SJCRH30 (cell line): ENCODE measurements around the gene ELMO1. TPM values are rescaled to one million over a fixed set of nuclear protein-coding genes. Genes with fewer than 3 reads are reported as not detected.
A peak's percentile ranks its signal among the peaks of the same experiment; 100 is the strongest.

Source experiments
- DNase-seq, 2 experiments: peaks; one replicate each; pipeline ENCODE4 v3.0.0-alpha.2; 2015 to 2020
- H3K27ac ChIP-seq: fragments of 250-450 bp; sonication (Bioruptor Pico); 2 replicates; pipeline ENCODE4 v1.5.1; 2020; ENCODE audit warnings: mild to moderate bottlenecking, moderate library complexity
- H3K27me3 ChIP-seq: fragments of 250-450 bp; sonication (Bioruptor Pico); 2 replicates; pipeline ENCODE4 v1.5.1; 2020; ENCODE audit warnings: mild to moderate bottlenecking, moderate library complexity
- H3K36me3 ChIP-seq: fragments of 250-450 bp; sonication (Bioruptor Pico); 2 replicates; pipeline ENCODE4 v1.5.1; 2020; ENCODE audit warnings: mild to moderate bottlenecking, moderate library complexity
- H3K4me1 ChIP-seq: fragments of 250-450 bp; sonication (Bioruptor Pico); 2 replicates; pipeline ENCODE4 v1.5.1; 2020; ENCODE audit warnings: mild to moderate bottlenecking, moderate library complexity
- H3K4me3 ChIP-seq: fragments of 250-450 bp; sonication (Bioruptor Pico); 2 replicates; pipeline ENCODE4 v1.5.1; 2020; ENCODE audit warnings: mild to moderate bottlenecking, moderate library complexity
- H3K9me3 ChIP-seq: fragments of 250-450 bp; sonication (Bioruptor Pico); replicated peaks from 2 replicates; pipeline ENCODE4 v1.5.1; 2020; ENCODE audit warnings: mild to moderate bottlenecking, moderate library complexity
- total RNA-seq: library from RNA; depleted of rRNA; stranded (reverse); fragments of >200 nt; shearing (Covaris generic); gene quantifications from 2 replicates; pipeline ENCODE4 v1.2.3, GENCODE V29; 2014

The ELMO1 gene
- total RNA-seq, 1 experiment from 2014 or later: 67.2 TPM

DNA sequence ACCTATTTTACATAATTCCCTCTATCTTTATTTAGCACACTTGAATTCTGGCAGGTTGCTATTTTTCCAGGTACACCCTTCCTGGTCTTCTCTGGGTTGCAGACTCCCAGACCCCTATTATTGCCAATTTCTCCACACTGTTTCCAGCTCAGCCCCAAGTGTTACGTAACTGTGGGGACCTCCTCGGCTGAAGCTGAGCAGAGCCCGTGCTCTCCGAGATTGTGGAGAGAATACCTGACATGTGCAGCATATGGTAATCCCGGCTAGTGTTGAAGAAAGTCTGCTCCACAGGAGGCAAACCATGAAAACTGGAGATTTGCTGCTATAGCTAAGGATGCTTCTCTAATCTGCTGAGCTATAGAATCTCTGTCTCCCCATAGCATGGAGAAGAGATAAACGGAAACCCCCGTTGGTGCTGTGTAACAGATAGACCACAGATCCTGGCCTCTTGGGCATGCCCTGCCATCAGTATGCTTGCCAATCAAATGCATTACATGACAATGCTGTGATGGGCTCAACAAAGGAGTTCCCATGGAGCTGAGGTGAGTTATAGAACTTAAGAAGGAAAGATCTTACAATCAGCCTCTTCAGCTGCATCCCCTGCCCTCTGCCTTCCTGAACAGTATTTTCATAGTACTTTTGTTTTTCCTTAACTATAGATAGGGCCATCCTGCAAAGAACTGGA lies 579.8 kb downstream of the ELMO1 start:
- no peaks in the 10 kb centered on the region for H3K4me1 ChIP-seq
- H3K36me3 ChIP-seq: peaks cover 16% of the 10 kb centered on the region
- no peaks in the 10 kb centered on the region for H3K27me3 ChIP-seq
- no peak overlapping the region for H3K27ac ChIP-seq
- no peak for DNase-seq
- H3K9me3 ChIP-seq: no peaks in the 10 kb centered on the region
- H3K4me3 ChIP-seq: no peak overlapping the region

DNA sequence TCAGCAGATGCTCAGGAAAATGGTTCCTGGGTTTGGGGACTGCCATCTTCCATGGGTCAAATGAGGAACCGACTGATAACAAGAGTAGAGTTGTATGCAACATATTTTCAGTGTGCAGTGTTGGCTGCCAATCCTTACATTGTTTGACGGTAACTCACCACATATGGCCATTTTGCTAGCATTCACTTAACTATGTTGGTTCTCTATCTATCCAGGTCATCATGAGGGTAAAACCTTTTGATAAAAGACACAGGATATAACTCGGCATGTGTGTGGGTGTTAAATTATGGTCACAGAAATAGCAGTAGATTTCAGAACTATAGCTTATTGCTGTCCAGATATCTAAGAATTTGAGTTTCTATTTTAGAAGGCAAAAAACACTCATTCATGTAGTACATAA lies 583.6 kb downstream of the ELMO1 start:
- Histone ChIP-seq H3K36me3 (peaks cover 10% of the 10 kb centered on the region), H3K4me1 (no peaks in the 10 kb centered on the region), H3K27ac (no peak overlapping the region), H3K9me3 (no peaks in the 10 kb centered on the region), H3K4me3 (no peak overlapping the region), H3K27me3 (no peaks in the 10 kb centered on the region)
- DNase-seq: no peak

GRCh38 chr7:36863901-36864701 lies 584.6 kb downstream of the ELMO1 start:
- Histone ChIP-seq H3K36me3 (peaks cover 10% of the 10 kb centered on the region), H3K4me3 (no peak overlapping the region), H3K4me1 (no peaks in the 10 kb centered on the region), H3K27me3 (no peaks in the 10 kb centered on the region), H3K9me3 (no peaks in the 10 kb centered on the region), H3K27ac (no peak overlapping the region)
- no peak for DNase-seq

DNA sequence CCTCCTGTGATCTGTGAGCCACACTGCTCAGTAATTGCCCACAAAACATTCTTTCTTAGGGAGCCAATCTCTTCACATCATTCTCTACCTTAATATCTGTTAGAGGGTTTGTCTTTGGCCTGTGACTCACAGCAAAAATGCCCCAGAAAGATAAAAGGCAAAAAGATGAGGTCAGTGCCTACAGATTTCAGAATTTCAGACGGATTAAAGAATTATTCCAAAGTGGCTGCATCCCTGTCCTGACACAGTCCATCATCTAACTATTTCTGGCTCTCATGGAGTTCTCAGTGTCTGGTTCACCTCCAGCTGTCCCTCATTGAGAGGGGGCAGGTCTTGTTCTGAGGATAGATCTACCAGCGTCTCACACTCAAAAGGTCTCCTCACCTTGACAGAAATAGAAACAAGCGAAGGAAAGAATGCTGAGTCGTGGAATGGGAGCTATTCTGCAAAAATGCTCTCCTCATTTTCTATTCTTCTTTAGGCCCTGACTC lies 585.8 kb downstream of the ELMO1 start:
- H3K27me3 ChIP-seq: no peaks in the 10 kb centered on the region
- no peak for DNase-seq
- H3K9me3 ChIP-seq: no peaks in the 10 kb centered on the region
- no peak overlapping the region for H3K4me3 ChIP-seq
- peaks cover 10% of the 10 kb centered on the region for H3K36me3 ChIP-seq
- no peak overlapping the region for H3K27ac ChIP-seq
- no peaks in the 10 kb centered on the region for H3K4me1 ChIP-seq

DNA sequence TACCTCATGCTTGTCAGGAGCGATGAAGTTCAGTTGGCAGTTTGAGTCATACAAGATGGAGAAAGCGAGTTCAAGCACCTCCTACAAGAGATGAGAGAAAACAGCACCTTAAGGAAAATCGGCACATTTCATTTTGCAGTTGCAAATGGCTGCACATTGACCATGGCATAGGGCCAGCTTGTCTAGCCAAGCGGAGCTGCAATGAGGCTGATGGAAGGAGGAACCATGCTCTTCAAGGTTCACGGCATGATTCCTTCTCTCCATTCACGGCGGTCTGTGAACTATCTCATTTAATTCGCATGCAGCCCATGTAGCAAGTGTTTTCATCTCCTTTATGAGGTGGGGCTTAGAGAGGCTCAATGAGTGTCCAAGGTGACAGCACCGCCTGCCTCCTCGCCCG lies 587.0 kb downstream of the ELMO1 start:
- Histone ChIP-seq H3K27ac (no peak overlapping the region), H3K4me3 (no peak overlapping the region), H3K9me3 (no peaks in the 10 kb centered on the region), H3K36me3 (peaks cover 5% of the 10 kb centered on the region), H3K27me3 (no peaks in the 10 kb centered on the region), H3K4me1 (no peaks in the 10 kb centered on the region)
- no peak for DNase-seq

GRCh38 chr7:36860681-36861080 lies 588.0 kb downstream of the ELMO1 start:
- no peak for DNase-seq
- no peaks in the 10 kb centered on the region for H3K4me1 ChIP-seq
- H3K27ac ChIP-seq: no peak overlapping the region
- H3K27me3 ChIP-seq: no peaks in the 10 kb centered on the region
- H3K36me3 ChIP-seq: peaks cover 5% of the 10 kb centered on the region
- H3K4me3 ChIP-seq: no peak overlapping the region
- H3K9me3 ChIP-seq: no peaks in the 10 kb centered on the region

- DNase-seq: no peak
- H3K4me1 ChIP-seq: no peaks in the 10 kb centered on the region
Observed at GRCh38 chr7:36855330-36855729, 593.3 kb downstream of the ELMO1 start.

DNA sequence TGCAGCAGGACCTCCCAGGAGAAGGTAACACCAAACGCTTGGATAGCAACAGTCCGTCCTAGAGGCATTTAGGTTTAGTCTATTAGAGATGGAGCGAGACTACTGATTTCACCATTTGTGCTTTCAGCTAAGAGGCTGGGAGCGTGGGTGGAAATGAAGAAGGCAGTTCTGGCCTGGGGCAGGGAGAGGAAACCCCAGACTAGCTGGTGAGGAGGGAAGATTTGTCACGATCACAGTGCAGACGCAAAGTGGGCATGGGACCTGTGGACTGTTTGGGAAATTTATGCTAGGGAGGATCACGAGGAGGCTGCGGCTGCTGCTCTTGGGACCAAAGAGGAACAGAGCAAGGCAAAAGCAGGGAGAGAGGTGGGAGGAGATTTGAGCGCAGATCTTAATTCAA lies 594.0 kb downstream of the ELMO1 start:
- no peak for DNase-seq
- Histone ChIP-seq H3K4me1 (no peaks in the 10 kb centered on the region), H3K4me3 (no peak overlapping the region), H3K36me3 (peaks cover 10% of the 10 kb centered on the region), H3K27ac (no peak overlapping the region), H3K9me3 (no peaks in the 10 kb centered on the region), H3K27me3 (no peaks in the 10 kb centered on the region)

More at GRCh38 chr7:36855330-36855729, 593.3 kb downstream of the ELMO1 start:
- H3K27ac ChIP-seq: no peak overlapping the region
- H3K36me3 ChIP-seq: peaks cover 12% of the 10 kb centered on the region
- no peak overlapping the region for H3K4me3 ChIP-seq
- H3K27me3 ChIP-seq: no peaks in the 10 kb centered on the region
- no peaks in the 10 kb centered on the region for H3K9me3 ChIP-seq

DNA sequence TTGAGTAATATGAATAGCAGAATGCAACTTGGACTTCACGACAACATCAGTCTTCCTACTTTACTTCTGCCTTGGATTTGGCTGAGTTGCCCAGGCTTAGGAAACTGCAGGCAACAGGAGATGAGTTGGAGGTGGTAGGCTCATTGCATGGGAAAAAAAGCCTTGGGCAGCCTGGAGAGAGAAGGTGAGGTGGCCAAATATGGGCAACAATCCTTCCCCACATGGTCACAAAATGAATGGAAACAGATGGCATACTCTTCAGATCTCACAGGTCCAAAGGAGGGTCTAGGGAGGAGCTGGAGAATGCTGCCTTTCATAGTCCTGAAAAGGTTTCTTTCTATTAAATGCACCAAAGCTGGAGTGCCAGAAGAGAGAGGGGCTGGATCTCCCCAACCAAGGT lies 595.7 kb downstream of the ELMO1 start:
- Histone ChIP-seq H3K36me3 (peaks cover 10% of the 10 kb centered on the region), H3K9me3 (peaks cover 4% of the 10 kb centered on the region; the same call in 1 of the 2 replicates), H3K4me1 (no peaks in the 10 kb centered on the region), H3K4me3 (no peak overlapping the region), H3K27me3 (no peaks in the 10 kb centered on the region), H3K27ac (no peak overlapping the region)
- DNase-seq: no peak

DNA sequence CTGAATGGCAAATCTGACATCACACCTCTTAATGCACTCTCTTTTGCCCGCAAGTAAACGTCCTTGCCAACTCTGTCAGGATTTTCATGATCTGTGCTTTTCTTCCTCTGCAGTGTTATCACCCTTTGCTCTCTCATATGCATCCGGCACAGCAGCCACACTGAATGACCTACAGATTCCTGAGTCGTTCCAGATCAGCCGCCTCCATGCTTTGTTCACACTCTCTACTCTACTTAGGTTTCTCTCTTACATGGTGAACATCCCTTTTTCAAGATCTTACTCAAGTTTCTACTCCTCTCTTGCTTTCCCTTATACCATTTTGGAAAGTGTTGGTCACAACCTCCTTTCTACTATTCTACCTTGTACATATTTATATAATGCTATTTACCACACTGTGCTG lies 596.6 kb downstream of the ELMO1 start:
- Histone ChIP-seq H3K27me3 (no peaks in the 10 kb centered on the region), H3K36me3 (peaks cover 10% of the 10 kb centered on the region), H3K4me3 (no peak overlapping the region), H3K9me3 (peaks cover 7% of the 10 kb centered on the region; the same call in 1 of the 2 replicates), H3K27ac (no peak overlapping the region), H3K4me1 (no peaks in the 10 kb centered on the region)
- no peak for DNase-seq

GRCh38 chr7:36851382-36851781 lies 597.3 kb downstream of the ELMO1 start:
- H3K36me3 ChIP-seq: peaks cover 7% of the 10 kb centered on the region; the same call in 1 of the 2 replicates
- no peaks in the 10 kb centered on the region for H3K27me3 ChIP-seq
- no peak overlapping the region for H3K27ac ChIP-seq
- no peaks in the 10 kb centered on the region for H3K4me1 ChIP-seq
- no peak for DNase-seq
- H3K4me3 ChIP-seq: no peak overlapping the region
- H3K9me3 ChIP-seq: peaks cover 7% of the 10 kb centered on the region; the same call in 1 of the 2 replicates

DNA sequence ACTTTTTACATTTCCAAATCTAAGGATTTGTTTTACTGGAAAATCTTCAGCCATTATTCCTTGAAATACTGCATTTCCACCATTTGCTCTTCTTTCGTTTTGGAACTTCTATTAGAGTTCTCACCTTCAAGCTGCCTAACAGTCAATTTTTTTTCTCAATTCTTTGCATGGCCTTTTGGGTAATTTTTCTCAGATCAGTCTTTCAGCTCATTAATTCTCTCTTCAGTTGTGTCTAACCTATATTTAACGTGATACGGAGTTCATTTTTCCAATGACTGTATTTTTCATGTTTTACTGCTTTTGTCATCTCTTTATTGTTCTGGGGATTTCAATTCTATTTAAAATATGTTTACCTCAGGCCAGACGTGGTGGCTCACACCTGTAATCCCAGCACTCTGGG lies 600.7 kb downstream of the ELMO1 start:
- no peaks in the 10 kb centered on the region for H3K36me3 ChIP-seq

DNA sequence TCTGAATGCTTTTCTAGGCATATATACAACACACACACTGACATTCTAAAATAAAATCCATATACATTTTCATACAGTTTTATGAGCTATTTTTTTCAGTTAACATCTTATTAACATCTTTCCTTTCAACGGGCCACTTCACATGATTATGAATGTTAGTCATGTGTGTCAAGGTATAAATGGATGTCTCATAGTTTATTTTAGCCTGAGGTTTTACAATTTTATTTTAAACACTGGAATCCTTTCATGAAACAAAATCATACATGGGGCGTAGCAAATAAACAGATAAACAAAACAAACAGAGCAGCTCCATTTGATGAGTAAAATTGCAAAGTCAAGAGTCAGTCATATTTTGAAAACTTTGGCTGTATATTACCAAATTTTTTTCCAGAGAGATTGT lies 604.3 kb downstream of the ELMO1 start:
- Histone ChIP-seq H3K4me1 (no peaks in the 10 kb centered on the region), H3K4me3 (no peak overlapping the region)

More for the DNA sequence above, 600.7 kb downstream of the ELMO1 start:
- H3K4me3 ChIP-seq: no peak overlapping the region
- H3K27ac ChIP-seq: no peak overlapping the region
- no peaks in the 10 kb centered on the region for H3K4me1 ChIP-seq
- H3K27me3 ChIP-seq: no peaks in the 10 kb centered on the region
- H3K9me3 ChIP-seq: peaks cover 7% of the 10 kb centered on the region; the same call in 1 of the 2 replicates
- no peak for DNase-seq

GRCh38 chr7:36840904-36841303 lies 607.8 kb downstream of the ELMO1 start:
- H3K4me3 ChIP-seq: no peak overlapping the region
- H3K36me3 ChIP-seq: no peaks in the 10 kb centered on the region
- no peak overlapping the region for H3K27ac ChIP-seq
- H3K9me3 ChIP-seq: no peaks in the 10 kb centered on the region
- peak in 1 of 2 experiments; percentile 16 for DNase-seq
- H3K27me3 ChIP-seq: no peaks in the 10 kb centered on the region
- no peaks in the 10 kb centered on the region for H3K4me1 ChIP-seq

More for the DNA sequence above, 604.3 kb downstream of the ELMO1 start:
- H3K36me3 ChIP-seq: no peaks in the 10 kb centered on the region
- DNase-seq: no peak
- H3K9me3 ChIP-seq: peaks cover 7% of the 10 kb centered on the region; the same call in 1 of the 2 replicates
- no peaks in the 10 kb centered on the region for H3K27me3 ChIP-seq
- no peak overlapping the region for H3K27ac ChIP-seq

DNA sequence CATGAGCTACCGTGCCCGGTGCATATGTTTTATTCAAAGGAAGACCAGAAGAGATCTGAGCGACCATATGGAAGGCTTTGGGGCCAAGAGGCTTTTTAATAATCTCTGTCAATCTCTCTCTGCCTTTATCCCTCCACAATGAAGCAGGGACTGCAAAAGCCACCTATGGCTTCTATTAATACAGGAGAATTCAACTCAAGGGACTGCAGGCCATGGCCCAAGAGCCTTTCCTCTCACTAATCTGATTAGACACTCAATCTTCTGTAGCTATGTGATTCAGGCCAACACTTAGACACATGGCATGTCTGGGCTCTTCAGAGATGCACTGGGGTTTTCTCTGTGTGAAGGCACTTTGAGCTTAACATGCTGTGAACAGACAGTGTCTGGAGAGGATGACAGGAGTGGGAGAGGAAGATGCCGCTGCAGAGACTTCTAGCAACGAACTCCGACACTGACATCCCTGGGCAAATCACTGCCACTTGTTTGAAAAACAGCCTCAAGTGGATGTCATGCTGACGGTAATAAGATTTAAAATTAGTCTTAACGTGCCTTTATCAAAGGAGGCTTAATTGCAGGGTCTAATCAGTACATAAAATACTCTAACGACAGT lies 609.9 kb downstream of the ELMO1 start:
- no peaks in the 10 kb centered on the region for H3K4me1 ChIP-seq
- H3K27ac ChIP-seq: no peak overlapping the region
- no peak for DNase-seq
- H3K9me3 ChIP-seq: no peaks in the 10 kb centered on the region
- no peaks in the 10 kb centered on the region for H3K36me3 ChIP-seq
- H3K4me3 ChIP-seq: no peak overlapping the region
- no peaks in the 10 kb centered on the region for H3K27me3 ChIP-seq
